ENCODE data around the gene FBXO36. TPM values are rescaled to one million over a fixed set of nuclear protein-coding genes. Genes with fewer than 3 reads are reported as not detected.

Gene FBXO36
- total and polyA plus RNA-seq, 2 of the 13 experiments (the other 11 are each of a cell fraction or from before 2014, with no cell fraction given): 2.8 TPM

- no peak for TF ChIP-seq MLX (CRISPR knock-in tag; IDR thresholded peaks at IDR 0.05)
- TF ChIP-seq CREB3 (CRISPR knock-in tag; IDR thresholded peaks at IDR 0.05): no peak
- TF ChIP-seq ZFP37 (CRISPR knock-in tag; IDR thresholded peaks at IDR 0.05; ENCODE audit: borderline replicate concordance): peak; percentile 63
- TF ChIP-seq MTF2 (CRISPR knock-in tag; IDR thresholded peaks at IDR 0.05; ENCODE audit: borderline replicate concordance): no peak
- TF ChIP-seq ZNF740 (CRISPR knock-in tag; IDR thresholded peaks at IDR 0.05): peak; percentile 87; the same call in 1 of the 2 replicates
- no peak for TF ChIP-seq HMG20B (CRISPR knock-in tag; conservative IDR thresholded peaks at IDR 0.05)
- TF ChIP-seq ZBTB39 (CRISPR knock-in tag; IDR thresholded peaks at IDR 0.05): no peak
- TF ChIP-seq SOX13 (IDR thresholded peaks at IDR 0.05): 0 out of 2 replicates have a peak, but pooled peaks have one; percentile 24
- TF ChIP-seq SOX13 (CRISPR knock-in tag; conservative IDR thresholded peaks at IDR 0.05 in 1 of 2, IDR thresholded peaks at IDR 0.05 in 1 of 2): peak in 1 of 2 experiments; percentile 13; a peak in 2 of 4 replicates
- TF ChIP-seq ARNT2 (CRISPR knock-in tag; IDR thresholded peaks at IDR 0.05; ENCODE audit: low read depth): no peak; the same call in 1 of the 2 replicates
- TF ChIP-seq SPEN (CRISPR knock-in tag; IDR thresholded peaks at IDR 0.05; ENCODE audit: low read depth): peak; percentile 46
- no peak for TF ChIP-seq ZFP1 (CRISPR knock-in tag; IDR thresholded peaks at IDR 0.05)
- no peak for TF ChIP-seq HMGA1 (CRISPR knock-in tag; conservative IDR thresholded peaks at IDR 0.05)
- TF ChIP-seq NR2F1 (CRISPR knock-in tag; IDR thresholded peaks at IDR 0.05): no peak
- no peak for TF ChIP-seq TBL1XR1 (IDR thresholded peaks at IDR 0.05; ENCODE audit: borderline replicate concordance, low read length, partially characterized antibody)
- 0 out of 2 replicates have a peak, but pooled peaks have one; percentile 36 for TF ChIP-seq ZNF333 (CRISPR knock-in tag; IDR thresholded peaks at IDR 0.05; ENCODE audit: borderline replicate concordance)
- TF ChIP-seq RFXAP (CRISPR knock-in tag; IDR thresholded peaks at IDR 0.05; ENCODE audit: borderline replicate concordance): peak; percentile 52; the same call in 1 of the 2 replicates
- TF ChIP-seq ZNF225 (CRISPR knock-in tag; IDR thresholded peaks at IDR 0.05): no peak
- no peak for TF ChIP-seq CTCF (CRISPR knock-in tag; IDR thresholded peaks at IDR 0.05)
- TF ChIP-seq KMT2A (CRISPR knock-in tag; IDR thresholded peaks at IDR 0.05): peak; percentile 74; the same call in 1 of the 2 replicates
- TF ChIP-seq HIC2 (CRISPR knock-in tag; IDR thresholded peaks at IDR 0.05; ENCODE audit: low read depth): no peak
These were observed 1.0 kb upstream of the FBXO36 start (continued) for GRCh38 chr2:229921101-229921891.

All from HepG2 (cell line).